H9 (cell line): ENCODE results near the gene B3GNT5. TPM values are rescaled to one million over a fixed set of nuclear protein-coding genes. Genes with fewer than 3 reads are reported as not detected.

ENCODE experiments used
- DNase-seq: peaks from one replicate; pipeline ENCODE4 v3.0.0-alpha.2; 2017
- H2AFZ ChIP-seq: one replicate; pipeline ENCODE4 v1.6.1; 2013; ENCODE audit warnings: mild to moderate bottlenecking, low read length, control low read depth, moderate library complexity
- H2AK5ac ChIP-seq: 2 replicates; pipeline ENCODE4 v1.6.1; 2013; ENCODE audit warnings: low read length, control low read depth, mixed read lengths; ENCODE audit not compliant: insufficient read length
- H2BK120ac ChIP-seq: one replicate; pipeline ENCODE4 v1.6.1; 2013; ENCODE audit warnings: low read depth, mild to moderate bottlenecking, low read length, control low read depth, inconsistent platforms; ENCODE audit not compliant: poor library complexity, severe bottlenecking
- H2BK12ac ChIP-seq: 2 replicates; pipeline ENCODE4 v1.6.1; 2013; ENCODE audit warnings: low read length, control low read depth, mixed read lengths, low read depth; ENCODE audit not compliant: insufficient read length
- H2BK15ac ChIP-seq: 2 replicates; pipeline ENCODE4 v1.6.1; 2013; ENCODE audit warnings: low read depth, low read length, control low read depth
- H2BK20ac ChIP-seq: one replicate; pipeline ENCODE4 v1.6.1; 2013; ENCODE audit warnings: low read depth, mild to moderate bottlenecking, low read length, control low read depth, inconsistent platforms; ENCODE audit not compliant: poor library complexity, severe bottlenecking
- H2BK5ac ChIP-seq: 2 replicates; pipeline ENCODE4 v1.6.1; 2013; ENCODE audit warnings: low read length, control low read depth, mixed read lengths; ENCODE audit not compliant: insufficient read length
- H3K14ac ChIP-seq: 2 replicates; pipeline ENCODE4 v1.6.1; 2013; ENCODE audit warnings: low read length, control low read depth; ENCODE audit not compliant: insufficient read depth
- H3K18ac ChIP-seq: 2 replicates; pipeline ENCODE4 v1.6.1; 2013; ENCODE audit warnings: low read depth, mild to moderate bottlenecking, mixed read lengths, low read length, control low read depth; ENCODE audit not compliant: insufficient read length
- H3K23ac ChIP-seq: 2 replicates; pipeline ENCODE4 v1.6.1; 2013; ENCODE audit warnings: low read length, control low read depth, mixed read lengths, low read depth; ENCODE audit not compliant: insufficient read length
- H3K23me2 ChIP-seq: 2 replicates; pipeline ENCODE4 v1.6.1; 2013; ENCODE audit warnings: low read depth, mild to moderate bottlenecking, mixed read lengths, low read length, control low read depth; ENCODE audit not compliant: insufficient read length, poor library complexity, severe bottlenecking
- H3K27ac ChIP-seq: 2 replicates; pipeline ENCODE4 v1.5.1; 2013; ENCODE audit warnings: low read length, control low read depth, mixed read lengths, low read depth; ENCODE audit not compliant: insufficient read length
- H3K27me3 ChIP-seq: 2 replicates; pipeline ENCODE4 v1.6.1; 2013; ENCODE audit warnings: low read length, control low read depth, inconsistent platforms; ENCODE audit not compliant: insufficient read depth
- H3K4ac ChIP-seq: 2 replicates; pipeline ENCODE4 v1.6.1; 2013; ENCODE audit warnings: low read depth, mild to moderate bottlenecking, control low read depth, inconsistent platforms, low read length, moderate library complexity
- H3K4me1 ChIP-seq: 2 replicates; pipeline ENCODE4 v1.6.1; 2013; ENCODE audit warnings: low read length, control low read depth, inconsistent platforms; ENCODE audit not compliant: insufficient read depth
- H3K4me2 ChIP-seq: 2 replicates; pipeline ENCODE4 v1.6.1; 2013; ENCODE audit warnings: low read length, control low read depth, mixed read lengths; ENCODE audit not compliant: insufficient read length, insufficient read depth
- H3K56ac ChIP-seq: 2 replicates; pipeline ENCODE4 v1.6.1; 2013; ENCODE audit warnings: low read depth, mild to moderate bottlenecking, mixed read lengths, low read length, control low read depth; ENCODE audit not compliant: insufficient read length
- H3K79me1 ChIP-seq: 2 replicates; pipeline ENCODE4 v1.6.1; 2013; ENCODE audit warnings: low read depth, mild to moderate bottlenecking, moderate library complexity, low read length, control low read depth, inconsistent platforms; ENCODE audit not compliant: insufficient read depth, poor library complexity, severe bottlenecking
- H3K79me2 ChIP-seq: 2 replicates; pipeline ENCODE4 v1.6.1; 2013; ENCODE audit warnings: low read length, control low read depth, inconsistent platforms; ENCODE audit not compliant: insufficient read depth
- H3K9ac ChIP-seq: 2 replicates; pipeline ENCODE4 v1.6.1; 2013; ENCODE audit warnings: low read length, control low read depth, mixed read lengths; ENCODE audit not compliant: insufficient read length; ENCODE audit errors: extremely low read depth
- H3K9me3 ChIP-seq: one replicate; pipeline ENCODE4 v1.6.1; 2013; ENCODE audit warnings: low read depth, low read length, inconsistent platforms; ENCODE audit not compliant: control insufficient read depth
- H3T11ph ChIP-seq: one replicate; pipeline ENCODE4 v1.6.1; 2013; ENCODE audit warnings: mild to moderate bottlenecking, low read length, control low read depth, inconsistent platforms
- H4K20me1 ChIP-seq: one replicate; pipeline ENCODE4 v1.6.1; 2013; ENCODE audit not compliant: control insufficient read depth, insufficient read length, insufficient read depth
- H4K5ac ChIP-seq: 2 replicates; pipeline ENCODE4 v1.6.1; 2013; ENCODE audit warnings: low read depth, mild to moderate bottlenecking, mixed read lengths, low read length, control low read depth; ENCODE audit not compliant: insufficient read length
- H4K8ac ChIP-seq: replicated peaks from 2 replicates; pipeline ENCODE4 v1.6.1; 2013; ENCODE audit warnings: low read length, control low read depth, mixed read lengths, low read depth; ENCODE audit not compliant: insufficient read length
- H4K91ac ChIP-seq: 2 replicates; pipeline ENCODE4 v1.6.1; 2013; ENCODE audit warnings: low read depth, mild to moderate bottlenecking, moderate library complexity, mixed read lengths, low read length, control low read depth; ENCODE audit not compliant: insufficient read length
- H3K27ac Mint-ChIP-seq, 3 experiments: 2 replicates in 2 of 3; 3 replicates in 1 of 3; pipeline ENCODE4 v1.8.0; 2020 to 2021; ENCODE audit warnings: mixed read lengths in 3 of 3, mild to moderate bottlenecking in 1 of 3, moderate library complexity in 1 of 3
- H3K27me3 Mint-ChIP-seq: 2 replicates; pipeline ENCODE4 v1.8.0; 2021; ENCODE audit warnings: low read depth, mild to moderate bottlenecking, moderate library complexity, mixed read lengths
- H3K36me3 Mint-ChIP-seq, 3 experiments: 2 replicates in 2 of 3; 3 replicates in 1 of 3; pipeline ENCODE4 v1.8.0; 2020 to 2021; ENCODE audit warnings: low read depth in 3 of 3, mixed read lengths in 3 of 3; ENCODE audit not compliant: insufficient read depth in 1 of 3
- H3K4me1 Mint-ChIP-seq, 2 experiments: 2 replicates each; pipeline ENCODE4 v1.8.0; 2020; ENCODE audit warnings: mixed read lengths in 2 of 2
- H3K4me3 Mint-ChIP-seq, 2 experiments: 2 replicates in 1 of 2; 3 replicates in 1 of 2; pipeline ENCODE4 v1.8.0; 2020 to 2021; ENCODE audit warnings: mild to moderate bottlenecking in 2 of 2, mixed read lengths in 2 of 2, moderate library complexity in 1 of 2
- H3K9me3 Mint-ChIP-seq, 2 experiments: 2 replicates in 1 of 2; 3 replicates in 1 of 2; pipeline ENCODE4 v1.8.0; 2020; ENCODE audit warnings: mild to moderate bottlenecking in 2 of 2, mixed read lengths in 2 of 2, moderate library complexity in 1 of 2
- WGBS: extraction: QIAGEN DNeasy Blood & Tissue Kit; methylation state at CpG from one replicate; pipeline ENCODE4 v1.1.7; 2013; ENCODE audit warnings: missing lambda C conversion rate, low lambda C conversion rate, mixed read lengths; ENCODE audit not compliant: insufficient read length; ENCODE audit errors: extremely low coverage; 5-methylcytosine and 5-hydroxymethylcytosine counted together
- total RNA-seq: library from RNA; stranded (reverse); gene quantifications from 2 replicates; pipeline ENCODE4 v1.2.1, GENCODE V29; 2021
- TF ChIP-seq, protein P1 (sequence below): fragments of 200-600 bp; sonication (generic); conservative IDR thresholded peaks from 3 replicates; pipeline ENCODE4 v1.8.0; 2021; ENCODE audit warnings: antibody characterized with exemption, mild to moderate bottlenecking

B3GNT5 gene
- total RNA-seq, 1 experiment from 2014 or later = 7.3 TPM

DNA sequence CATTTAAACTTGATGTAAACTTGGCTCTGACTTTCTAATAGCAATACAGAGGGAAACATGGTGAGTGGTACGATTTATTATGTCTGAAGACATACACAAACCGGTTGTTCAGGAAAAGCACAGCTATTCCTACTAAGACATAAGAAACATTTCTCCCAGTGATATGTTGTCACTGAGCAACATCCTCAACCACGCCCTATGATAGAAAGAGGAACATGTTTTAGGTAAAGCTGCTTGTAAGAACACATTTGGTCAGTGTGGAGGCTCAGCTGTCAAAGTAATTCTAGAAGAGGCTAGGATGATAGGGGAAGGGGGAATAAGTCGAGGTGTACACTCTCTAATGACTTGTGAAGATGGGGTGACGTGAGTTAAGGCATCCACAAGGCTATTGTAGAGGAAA is 42.7 kb upstream of the B3GNT5 start:
- H3K9me3 ChIP-seq = no peaks in the 10 kb centered on the region
- TF ChIP-seq, protein P1, sequence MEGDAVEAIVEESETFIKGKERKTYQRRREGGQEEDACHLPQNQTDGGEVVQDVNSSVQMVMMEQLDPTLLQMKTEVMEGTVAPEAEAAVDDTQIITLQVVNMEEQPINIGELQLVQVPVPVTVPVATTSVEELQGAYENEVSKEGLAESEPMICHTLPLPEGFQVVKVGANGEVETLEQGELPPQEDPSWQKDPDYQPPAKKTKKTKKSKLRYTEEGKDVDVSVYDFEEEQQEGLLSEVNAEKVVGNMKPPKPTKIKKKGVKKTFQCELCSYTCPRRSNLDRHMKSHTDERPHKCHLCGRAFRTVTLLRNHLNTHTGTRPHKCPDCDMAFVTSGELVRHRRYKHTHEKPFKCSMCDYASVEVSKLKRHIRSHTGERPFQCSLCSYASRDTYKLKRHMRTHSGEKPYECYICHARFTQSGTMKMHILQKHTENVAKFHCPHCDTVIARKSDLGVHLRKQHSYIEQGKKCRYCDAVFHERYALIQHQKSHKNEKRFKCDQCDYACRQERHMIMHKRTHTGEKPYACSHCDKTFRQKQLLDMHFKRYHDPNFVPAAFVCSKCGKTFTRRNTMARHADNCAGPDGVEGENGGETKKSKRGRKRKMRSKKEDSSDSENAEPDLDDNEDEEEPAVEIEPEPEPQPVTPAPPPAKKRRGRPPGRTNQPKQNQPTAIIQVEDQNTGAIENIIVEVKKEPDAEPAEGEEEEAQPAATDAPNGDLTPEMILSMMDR = no peak
- Mint-ChIP-seq H3K27me3 (no peaks in the 10 kb centered on the region), H3K4me3 (no peak overlapping the region), H3K27ac (no peak overlapping the region), H3K9me3 (peaks cover 0 to 7% of the 10 kb centered on the region in 2 experiments; a peak in 3 of 5 replicates), H3K4me1 (peaks cover 9 to 12% of the 10 kb centered on the region in 2 experiments), H3K36me3 (peaks cover 0 to 6% (median 2%) of the 10 kb centered on the region in 3 experiments; a peak in 3 of 7 replicates)
- H3K79me1 ChIP-seq = no peaks in the 10 kb centered on the region
- H2AK5ac ChIP-seq = no peak overlapping the region
- H2BK120ac ChIP-seq = no peak overlapping the region
- H3K4ac ChIP-seq = no peak overlapping the region
- no peak overlapping the region for H3K27ac ChIP-seq
- no peak for DNase-seq
- H2BK5ac ChIP-seq = no peak overlapping the region
- no peak overlapping the region for H3K4me2 ChIP-seq
- no peak overlapping the region for H2BK12ac ChIP-seq
- no peaks in the 10 kb centered on the region for H3K79me2 ChIP-seq
- H3K23ac ChIP-seq = no peak overlapping the region
- H3T11ph ChIP-seq = no peak overlapping the region
- H3K23me2 ChIP-seq = no peaks in the 10 kb centered on the region
- H4K20me1 ChIP-seq = no peaks in the 10 kb centered on the region
- WGBS = no CpG with 5 or more reads among the region's 5 CpGs
- H2BK20ac ChIP-seq = no peak overlapping the region
- H4K91ac ChIP-seq = no peak overlapping the region
- no peaks in the 10 kb centered on the region for H3K27me3 ChIP-seq
- H3K18ac ChIP-seq = no peak overlapping the region
- H4K5ac ChIP-seq = no peak overlapping the region
- H3K14ac ChIP-seq = no peak overlapping the region
- no peak overlapping the region for H3K56ac ChIP-seq
- no peak overlapping the region for H4K8ac ChIP-seq
- 0 out of 2 replicates have a peak, but pooled peaks cover 3% of the 10 kb centered on the region for H3K4me1 ChIP-seq
- no peak overlapping the region for H2AFZ ChIP-seq
- H3K9ac ChIP-seq = no peak overlapping the region
- H2BK15ac ChIP-seq = no peak overlapping the region
